Neural cell (in vitro differentiated cells): ENCODE measurements around the gene NHERF2. TPM values are rescaled to one million over a fixed set of nuclear protein-coding genes. Genes with fewer than 3 reads are reported as not detected.

ENCODE experiments used
- H2AFZ ChIP-seq: fragments of 200-600, 300-800 bp; sonication (generic), shearing (Covaris generic); 2 replicates; pipeline ENCODE4 v1.6.0; 2014; ENCODE audit warnings: low read depth, mild to moderate bottlenecking, antibody characterized with exemption, low read length, moderate library complexity
- H3F3A ChIP-seq: fragments of 200-600 bp; shearing (Covaris generic); 2 replicates; pipeline ENCODE4 v1.6.1; 2016; ENCODE audit warnings: mild to moderate bottlenecking, moderate library complexity, mixed read lengths, antibody characterized with exemption, low read length; ENCODE audit not compliant: insufficient read depth, poor library complexity, severe bottlenecking
- H3K27ac ChIP-seq: fragments of 200-600, 300-800 bp; sonication (generic), shearing (Covaris generic); 2 replicates; pipeline ENCODE4 v1.5.1; 2014; ENCODE audit warnings: mild to moderate bottlenecking, low read length, moderate library complexity
- H3K27me3 ChIP-seq: fragments of 300-800, 200-600 bp; sonication (generic), shearing (Covaris generic); 2 replicates; pipeline ENCODE4 v1.6.0; 2014; ENCODE audit warnings: mild to moderate bottlenecking, low read depth, low read length, moderate library complexity; ENCODE audit not compliant: insufficient read depth
- H3K36me3 ChIP-seq: fragments of 300-800, 200-600 bp; sonication (generic), shearing (Covaris generic); 2 replicates; pipeline ENCODE4 v1.5.1; 2014; ENCODE audit warnings: mild to moderate bottlenecking, antibody characterized with exemption, low read length, moderate library complexity; ENCODE audit not compliant: insufficient read depth
- H3K4me2 ChIP-seq: fragments of 300-800, 200-600 bp; sonication (generic), shearing (Covaris generic); 2 replicates; pipeline ENCODE4 v1.6.0; 2014; ENCODE audit warnings: mild to moderate bottlenecking, low read length
- H3K4me3 ChIP-seq: fragments of 300-800, 200-600 bp; sonication (generic), shearing (Covaris generic); 2 replicates; pipeline ENCODE4 v1.5.1; 2014; ENCODE audit warnings: mild to moderate bottlenecking, low read length, moderate library complexity
- H3K79me2 ChIP-seq: fragments of 200-600 bp; shearing (Covaris generic); replicated peaks from 2 replicates; pipeline ENCODE4 v1.6.0; 2014; ENCODE audit warnings: mild to moderate bottlenecking, low read length, moderate library complexity; ENCODE audit not compliant: insufficient read depth
- H3K9ac ChIP-seq: fragments of 300-800, 200-600 bp; sonication (generic), shearing (Covaris generic); 2 replicates; pipeline ENCODE4 v1.6.1; 2016; ENCODE audit warnings: mild to moderate bottlenecking, low read length, mixed read lengths
- H3K9me2 ChIP-seq: fragments of 200-600 bp; shearing (Covaris generic); 2 replicates; pipeline ENCODE4 v1.6.1; 2016; ENCODE audit warnings: mild to moderate bottlenecking, low read length, mixed read lengths; ENCODE audit not compliant: insufficient read depth
- H3K9me3 ChIP-seq: fragments of 200-600, 300-800 bp; sonication (generic), shearing (Covaris generic); 2 replicates; pipeline ENCODE4 v1.6.1; 2016; ENCODE audit warnings: mild to moderate bottlenecking, mixed run types, low read length, moderate library complexity, mixed read lengths
- H4K20me1 ChIP-seq: fragments of 200-600 bp; shearing (Covaris generic); 2 replicates; pipeline ENCODE4 v1.6.1; 2016; ENCODE audit warnings: mild to moderate bottlenecking, mixed run types; ENCODE audit not compliant: insufficient read depth
- CTCF ChIP-seq: fragments of 450-650 bp; IDR thresholded peaks from 2 replicates; pipeline ENCODE4 v1.5.1; 2014; ENCODE audit warnings: antibody characterized with exemption, mild to moderate bottlenecking, moderate library complexity; ENCODE audit not compliant: poor library complexity, severe bottlenecking
- EP300 ChIP-seq: fragments of 450-650 bp; conservative IDR thresholded peaks from 2 replicates; pipeline ENCODE4 v1.6.1; 2014; ENCODE audit warnings: antibody characterized with exemption, mild to moderate bottlenecking, moderate library complexity; ENCODE audit not compliant: poor library complexity, severe bottlenecking
- EZH2 ChIP-seq: fragments of 200-600, 300-800 bp; shearing (Covaris generic), sonication (generic); IDR thresholded peaks from 2 replicates; pipeline ENCODE4 v1.6.1; 2014; ENCODE audit warnings: antibody characterized with exemption, low read length, borderline replicate concordance, mild to moderate bottlenecking; ENCODE audit not compliant: insufficient read depth, poor library complexity, severe bottlenecking
- MXI1 ChIP-seq: fragments of 450-650 bp; conservative IDR thresholded peaks from 2 replicates; pipeline ENCODE4 v1.6.1; 2014; ENCODE audit warnings: antibody characterized with exemption, mild to moderate bottlenecking; ENCODE audit not compliant: poor library complexity, severe bottlenecking
- POLR2AphosphoS5 ChIP-seq: IDR thresholded peaks from 2 replicates; pipeline ENCODE4 v1.6.1; 2012
- RAD21 ChIP-seq: fragments of 450-650 bp; conservative IDR thresholded peaks from 2 replicates; pipeline ENCODE4 v1.6.1; 2014; ENCODE audit warnings: antibody characterized with exemption, mild to moderate bottlenecking, moderate library complexity
- REST ChIP-seq: IDR thresholded peaks from 2 replicates; pipeline ENCODE4 v1.6.1; 2012; ENCODE audit warnings: borderline replicate concordance
- SMC3 ChIP-seq: fragments of 450-650 bp; conservative IDR thresholded peaks from 2 replicates; pipeline ENCODE4 v1.6.1; 2014; ENCODE audit warnings: antibody characterized with exemption, mild to moderate bottlenecking, moderate library complexity; ENCODE audit not compliant: poor library complexity
- TAF1 ChIP-seq: IDR thresholded peaks from 2 replicates; pipeline ENCODE4 v1.6.1; 2012; ENCODE audit warnings: low read depth
- polyA plus RNA-seq: library from polyadenylated mRNA; depleted of rRNA; stranded (reverse); fragments of >200 nt; gene quantifications from 2 replicates; pipeline ENCODE4 v1.2.3, GENCODE V29; 2014

NHERF2 gene
- polyA plus RNA-seq, 1 donor from 2014 or later = 3.4 TPM

- Histone ChIP-seq H3F3A (no peaks in the 10 kb centered on the region), H3K79me2 (no peaks in the 10 kb centered on the region), H3K27ac (no peak overlapping the region), H3K9ac (no peak overlapping the region), H4K20me1 (no peaks in the 10 kb centered on the region), H3K9me2 (no peaks in the 10 kb centered on the region), H3K27me3 (no peaks in the 10 kb centered on the region), H3K36me3 (no peaks in the 10 kb centered on the region), H3K9me3 (no peaks in the 10 kb centered on the region), H2AFZ (no peak overlapping the region), H3K4me2 (no peak overlapping the region), H3K4me3 (no peak overlapping the region)
- no peak for TF ChIP-seq CTCF
- no peak for TF ChIP-seq POLR2AphosphoS5
- TF ChIP-seq REST = no peak
- TF ChIP-seq SMC3 = no peak
- TF ChIP-seq EP300 = no peak
- no peak for TF ChIP-seq MXI1
- TF ChIP-seq TAF1 = no peak
- TF ChIP-seq RAD21 = no peak
- no peak for TF ChIP-seq EZH2
These were observed 29.4 kb downstream of the NHERF2 start for GRCh38 chr16:2056077-2056476.

- TF ChIP-seq MXI1 (no peak), TAF1 (no peak), CTCF (no peak), EZH2 (no peak), REST (no peak), SMC3 (no peak), EP300 (no peak), POLR2AphosphoS5 (no peak), RAD21 (no peak)
- H3K9ac ChIP-seq = no peak overlapping the region
- H3F3A ChIP-seq = no peaks in the 10 kb centered on the region
- H3K9me3 ChIP-seq = no peaks in the 10 kb centered on the region
- no peaks in the 10 kb centered on the region for H3K9me2 ChIP-seq
- no peaks in the 10 kb centered on the region for H3K79me2 ChIP-seq
- H3K4me2 ChIP-seq = no peak overlapping the region
- H2AFZ ChIP-seq = no peak overlapping the region
- no peaks in the 10 kb centered on the region for H3K27me3 ChIP-seq
- no peaks in the 10 kb centered on the region for H4K20me1 ChIP-seq
- H3K36me3 ChIP-seq = no peaks in the 10 kb centered on the region
- H3K27ac ChIP-seq = no peak overlapping the region
- no peak overlapping the region for H3K4me3 ChIP-seq
These were observed 30.1 kb downstream of the NHERF2 start for GRCh38 chr16:2056681-2057407.
